Ishikawa (cell line): ENCODE measurements around the gene TBL1Y.

Experiments
- CEBPB ChIP-seq: IDR thresholded peaks from 2 replicates; pipeline ENCODE4 v1.6.1; 2012
- EGR1 ChIP-seq: IDR thresholded peaks from 2 replicates; pipeline ENCODE4 v1.6.1; 2012
- EP300 ChIP-seq: IDR thresholded peaks from 2 replicates; pipeline ENCODE4 v1.6.1; 2012; ENCODE audit warnings: borderline replicate concordance
- FOXM1 ChIP-seq: IDR thresholded peaks from 2 replicates; pipeline ENCODE4 v1.6.1; 2012; ENCODE audit warnings: low read depth, borderline replicate concordance
- RAD21 ChIP-seq: IDR thresholded peaks from 2 replicates; pipeline ENCODE4 v1.6.1; 2012; ENCODE audit warnings: low read depth
- TF ChIP-seq, protein P1 (sequence below): IDR thresholded peaks from 2 replicates; pipeline ENCODE4 v1.6.1; 2012
- TF ChIP-seq, protein P2 (sequence below): IDR thresholded peaks from 2 replicates; pipeline ENCODE4 v1.6.1; 2012; ENCODE audit warnings: low read depth, mild to moderate bottlenecking
- TF ChIP-seq, protein P3 (sequence below): IDR thresholded peaks from 2 replicates; pipeline ENCODE4 v1.6.1; 2012

DNA sequence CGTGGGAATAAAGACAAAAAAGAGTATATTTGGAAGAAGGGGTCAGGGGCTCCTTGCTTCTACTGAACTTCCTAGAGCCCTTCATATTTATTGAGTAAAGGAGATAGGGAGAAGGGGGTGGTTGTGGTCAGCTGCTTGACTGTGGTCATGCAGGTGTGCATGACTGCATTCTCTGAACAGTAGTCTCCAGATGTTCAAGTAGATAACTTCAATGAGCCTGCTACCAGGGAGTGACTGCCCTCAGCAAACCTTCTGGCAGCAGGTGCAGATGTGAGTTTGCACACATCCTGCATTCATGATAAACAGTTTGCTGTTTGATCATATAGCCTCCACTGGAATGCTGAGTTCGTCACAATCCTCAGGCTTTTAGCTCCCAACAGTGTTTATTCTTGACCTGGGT is 10.6 kb downstream of the TBL1Y start:
- TF ChIP-seq EP300 (no peak), EGR1 (no peak), RAD21 (no peak), FOXM1 (no peak), CEBPB (no peak)
- TF ChIP-seq, protein P1, sequence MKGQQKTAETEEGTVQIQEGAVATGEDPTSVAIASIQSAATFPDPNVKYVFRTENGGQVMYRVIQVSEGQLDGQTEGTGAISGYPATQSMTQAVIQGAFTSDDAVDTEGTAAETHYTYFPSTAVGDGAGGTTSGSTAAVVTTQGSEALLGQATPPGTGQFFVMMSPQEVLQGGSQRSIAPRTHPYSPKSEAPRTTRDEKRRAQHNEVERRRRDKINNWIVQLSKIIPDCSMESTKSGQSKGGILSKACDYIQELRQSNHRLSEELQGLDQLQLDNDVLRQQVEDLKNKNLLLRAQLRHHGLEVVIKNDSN, result no peak
- TF ChIP-seq, protein P2, sequence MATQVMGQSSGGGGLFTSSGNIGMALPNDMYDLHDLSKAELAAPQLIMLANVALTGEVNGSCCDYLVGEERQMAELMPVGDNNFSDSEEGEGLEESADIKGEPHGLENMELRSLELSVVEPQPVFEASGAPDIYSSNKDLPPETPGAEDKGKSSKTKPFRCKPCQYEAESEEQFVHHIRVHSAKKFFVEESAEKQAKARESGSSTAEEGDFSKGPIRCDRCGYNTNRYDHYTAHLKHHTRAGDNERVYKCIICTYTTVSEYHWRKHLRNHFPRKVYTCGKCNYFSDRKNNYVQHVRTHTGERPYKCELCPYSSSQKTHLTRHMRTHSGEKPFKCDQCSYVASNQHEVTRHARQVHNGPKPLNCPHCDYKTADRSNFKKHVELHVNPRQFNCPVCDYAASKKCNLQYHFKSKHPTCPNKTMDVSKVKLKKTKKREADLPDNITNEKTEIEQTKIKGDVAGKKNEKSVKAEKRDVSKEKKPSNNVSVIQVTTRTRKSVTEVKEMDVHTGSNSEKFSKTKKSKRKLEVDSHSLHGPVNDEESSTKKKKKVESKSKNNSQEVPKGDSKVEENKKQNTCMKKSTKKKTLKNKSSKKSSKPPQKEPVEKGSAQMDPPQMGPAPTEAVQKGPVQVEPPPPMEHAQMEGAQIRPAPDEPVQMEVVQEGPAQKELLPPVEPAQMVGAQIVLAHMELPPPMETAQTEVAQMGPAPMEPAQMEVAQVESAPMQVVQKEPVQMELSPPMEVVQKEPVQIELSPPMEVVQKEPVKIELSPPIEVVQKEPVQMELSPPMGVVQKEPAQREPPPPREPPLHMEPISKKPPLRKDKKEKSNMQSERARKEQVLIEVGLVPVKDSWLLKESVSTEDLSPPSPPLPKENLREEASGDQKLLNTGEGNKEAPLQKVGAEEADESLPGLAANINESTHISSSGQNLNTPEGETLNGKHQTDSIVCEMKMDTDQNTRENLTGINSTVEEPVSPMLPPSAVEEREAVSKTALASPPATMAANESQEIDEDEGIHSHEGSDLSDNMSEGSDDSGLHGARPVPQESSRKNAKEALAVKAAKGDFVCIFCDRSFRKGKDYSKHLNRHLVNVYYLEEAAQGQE, result no peak
- TF ChIP-seq, protein P3, sequence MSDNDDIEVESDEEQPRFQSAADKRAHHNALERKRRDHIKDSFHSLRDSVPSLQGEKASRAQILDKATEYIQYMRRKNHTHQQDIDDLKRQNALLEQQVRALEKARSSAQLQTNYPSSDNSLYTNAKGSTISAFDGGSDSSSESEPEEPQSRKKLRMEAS, result no peak
